ENCODE results near the gene C11orf97.
"Not testable (repeated sequence)": the region's sequence is repeated elsewhere in the genome, so short reads cannot be mapped to it uniquely, and the experiment has no call there.

C11orf97 gene

GRCh38 chr11:94504689-94505293, 7.5 kb upstream of the C11orf97 start:
- TF ChIP-seq CTCF (IDR thresholded peaks at IDR 0.05) = peak; percentile 53 to 55
- no peak for DNase-seq
- intact Hi-C loops (cut with DNase I; ENCODE audit: low total_unique reads) = loop anchor here (10.0 kb wide), 1 partner anchor 610 kb away; no protein-coding TSS in a partner anchor
- Histone ChIP-seq H3K9me3 (no peaks in the 10 kb centered on the region), H3K4me3 (no peak overlapping the region), H3K36me3 (peaks cover 14 to 28% (median 15%) of the 10 kb centered on the region in 3 donors), H3K27ac (no peak overlapping the region), H3K27me3 (no peaks in the 10 kb centered on the region), H3K4me1 (no peaks in the 10 kb centered on the region)

GRCh38 chr11:94506513-94506912, 5.7 kb upstream of the C11orf97 start:
- H3K27ac ChIP-seq, H3K4me3 ChIP-seq, DNase-seq, H3K27me3 ChIP-seq, H3K9me3 ChIP-seq, H3K4me1 ChIP-seq: not testable (repeated sequence)
- H3K36me3 ChIP-seq = peaks cover 6 to 10% (median 9%) of the 10 kb centered on the region in 3 donors
- intact Hi-C loops (cut with DNase I; ENCODE audit: low total_unique reads) = loop anchor here (10.0 kb wide), 1 partner anchor 612 kb away; no protein-coding TSS in a partner anchor

- intact Hi-C loops (cut with DNase I; ENCODE audit: low total_unique reads) = loop anchor here (10.0 kb wide), 1 partner anchor 613 kb away; no protein-coding TSS in a partner anchor
Observed at GRCh38 chr11:94507485-94507884, 4.8 kb upstream of the C11orf97 start.

GRCh38 chr11:94513091-94513490, 830 bp downstream of the C11orf97 start:
- Histone ChIP-seq H3K4me3 (no peak overlapping the region), H3K27ac (no peak overlapping the region)

More at GRCh38 chr11:94507485-94507884, 4.8 kb upstream of the C11orf97 start:
- H3K4me3 ChIP-seq = no peak overlapping the region
- H3K27ac ChIP-seq = no peak overlapping the region
- H3K4me1 ChIP-seq = peaks cover 0 to 8% (median 3%) of the 10 kb centered on the region in 4 donors
- DNase-seq = no peak
- H3K9me3 ChIP-seq = no peaks in the 10 kb centered on the region
- H3K27me3 ChIP-seq = peaks cover 0 to 5% of the 10 kb centered on the region in 2 donors
- TF ChIP-seq CTCF (IDR thresholded peaks at IDR 0.05) = no peak
- peaks cover 0 to 3% (median 0%) of the 10 kb centered on the region in 3 donors for H3K36me3 ChIP-seq

GRCh38 chr11:94515398-94515797, 3.1 kb downstream of the C11orf97 start:
- H3K27ac ChIP-seq = no peak overlapping the region

More at GRCh38 chr11:94513091-94513490, 830 bp downstream of the C11orf97 start:
- no peak for DNase-seq
- H3K27me3 ChIP-seq = peaks cover 0 to 5% of the 10 kb centered on the region in 2 donors
- no peaks in the 10 kb centered on the region for H3K9me3 ChIP-seq
- H3K36me3 ChIP-seq = no peaks in the 10 kb centered on the region
- TF ChIP-seq CTCF (IDR thresholded peaks at IDR 0.05) = no peak
- H3K4me1 ChIP-seq = peaks cover 0 to 13% (median 7%) of the 10 kb centered on the region in 4 donors
- intact Hi-C loops (cut with DNase I; ENCODE audit: low total_unique reads) = no loop called here

More at GRCh38 chr11:94515398-94515797, 3.1 kb downstream of the C11orf97 start:
- DNase-seq = no peak
- Histone ChIP-seq H3K9me3 (no peaks in the 10 kb centered on the region), H3K36me3 (no peaks in the 10 kb centered on the region), H3K4me1 (peaks cover 0 to 13% (median 7%) of the 10 kb centered on the region in 4 donors), H3K4me3 (no peak overlapping the region), H3K27me3 (peaks cover 0 to 5% of the 10 kb centered on the region in 2 donors)
- intact Hi-C loops (cut with DNase I; ENCODE audit: low total_unique reads) = no loop called here
- TF ChIP-seq CTCF (IDR thresholded peaks at IDR 0.05) = no peak
